Small intestine (tissue), 7 donors: Measurements from ENCODE around the gene LHPP. TPM values are rescaled to one million over a fixed set of nuclear protein-coding genes. Genes with fewer than 3 reads are reported as not detected.

ENCODE experiments used
- DNase-seq, 2 donors: peaks; one replicate each; pipeline versions ENCODE4 v3.0.0 to v3.0.0-alpha.2; 2013
- FAIRE-seq: peaks from 2 replicates; lab custom pipeline; 2012; peaks lifted over from hg19 to GRCh38; lab: Jason Lieb, UNC
- H3K27ac ChIP-seq, 3 donors: one replicate each; pipeline ENCODE4 v1.5.1; 2013; ENCODE audit warnings: low read length in 2 of 3, mild to moderate bottlenecking in 2 of 3, control low read depth in 1 of 3, inconsistent platforms in 1 of 3, low read depth in 1 of 3, moderate library complexity in 1 of 3
- H3K27me3 ChIP-seq, 3 donors: one replicate each; pipeline ENCODE4 v1.6.1; 2013; ENCODE audit warnings: low read length in 3 of 3, inconsistent platforms in 1 of 3; ENCODE audit not compliant: control insufficient read depth in 3 of 3, insufficient read depth in 3 of 3
- H3K36me3 ChIP-seq, 3 donors: one replicate each; pipeline ENCODE4 v1.6.1; 2013; ENCODE audit warnings: low read length in 3 of 3, inconsistent platforms in 1 of 3, low read depth in 1 of 3, mild to moderate bottlenecking in 1 of 3, moderate library complexity in 1 of 3; ENCODE audit not compliant: control insufficient read depth in 3 of 3, insufficient read depth in 2 of 3
- H3K4me1 ChIP-seq, 3 donors: one replicate each; pipeline ENCODE4 v1.6.1; 2013; ENCODE audit warnings: low read length in 2 of 3, inconsistent platforms in 1 of 3, low read depth in 1 of 3, mild to moderate bottlenecking in 1 of 3, moderate library complexity in 1 of 3; ENCODE audit not compliant: control insufficient read depth in 3 of 3, insufficient read depth in 2 of 3
- H3K4me3 ChIP-seq, 3 donors: one replicate each; pipeline ENCODE4 v1.5.1; 2013; ENCODE audit warnings: low read length in 3 of 3, control low read depth in 1 of 3, inconsistent platforms in 1 of 3, low read depth in 1 of 3, mild to moderate bottlenecking in 1 of 3, moderate library complexity in 1 of 3
- H3K9me3 ChIP-seq, 2 donors: one replicate each; pipeline ENCODE4 v1.6.1; 2013; ENCODE audit warnings: low read depth in 1 of 2, low read length in 1 of 2; ENCODE audit not compliant: control insufficient read depth in 2 of 2, insufficient read depth in 1 of 2
- WGBS, 3 donors: extraction: QIAGEN DNeasy Blood & Tissue Kit; methylation state at CpG; one replicate each; pipeline ENCODE4 v1.1.7; 2013; 5-methylcytosine and 5-hydroxymethylcytosine counted together
- polyA plus RNA-seq, 4 donors: library from polyadenylated mRNA; stranded (reverse) in 3 of 4; unstranded in 1 of 4; fragments of 200-250 nt in 3 of 4; fragments of 120-200 nt in 1 of 4; gene quantifications; one replicate each; pipeline versions ENCODE4 v1.2.1 to v1.2.3, GENCODE V29; 2013
- donor health status: healthy with polysubstance abuse.
- donor health status: control.
- donor health status: control.
- donor health status: Bipolar disorder and iron deficiency.
- donor health status: healthy.

LHPP gene
- polyA plus RNA-seq, 4 donors: 17.2 to 47.7 (median 35.0) TPM

DNA sequence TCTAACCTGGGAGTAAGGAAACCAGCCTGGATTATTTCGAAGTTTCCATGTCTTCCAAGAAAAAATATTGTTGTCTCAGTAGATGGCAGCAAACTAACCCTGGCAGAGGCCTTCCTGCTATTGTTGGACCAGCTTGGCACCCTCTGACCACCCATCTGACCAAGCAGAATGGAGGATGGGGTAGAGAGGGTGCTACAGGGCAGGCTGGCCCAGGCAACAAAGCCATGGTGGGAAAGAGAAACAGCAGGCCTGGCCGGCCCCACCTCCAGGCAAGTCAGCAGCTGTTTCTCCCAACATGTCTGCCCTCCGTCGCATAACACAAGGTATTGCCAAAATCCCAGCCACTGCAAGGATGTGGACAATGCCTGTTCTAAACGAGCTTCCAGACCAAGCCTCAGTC is 187.6 kb downstream of the LHPP start:
- Histone ChIP-seq H3K27me3 (no peaks in the 10 kb centered on the region), H3K9me3 (no peaks in the 10 kb centered on the region), H3K4me3 (no peak overlapping the region), H3K4me1 (peaks cover 25 to 81% (median 45%) of the 10 kb centered on the region in 3 donors), H3K27ac (peak overlapping the region; percentile 59 to 85 (median 79)), H3K36me3 (peaks cover 0 to 87% (median 0%) of the 10 kb centered on the region in 3 donors)
- WGBS, 3 donors: 37 to 54% (median 43%) methylated on average over 5 of the region's 5 CpGs
- DNase-seq (no peak), FAIRE-seq (no peak)

DNA sequence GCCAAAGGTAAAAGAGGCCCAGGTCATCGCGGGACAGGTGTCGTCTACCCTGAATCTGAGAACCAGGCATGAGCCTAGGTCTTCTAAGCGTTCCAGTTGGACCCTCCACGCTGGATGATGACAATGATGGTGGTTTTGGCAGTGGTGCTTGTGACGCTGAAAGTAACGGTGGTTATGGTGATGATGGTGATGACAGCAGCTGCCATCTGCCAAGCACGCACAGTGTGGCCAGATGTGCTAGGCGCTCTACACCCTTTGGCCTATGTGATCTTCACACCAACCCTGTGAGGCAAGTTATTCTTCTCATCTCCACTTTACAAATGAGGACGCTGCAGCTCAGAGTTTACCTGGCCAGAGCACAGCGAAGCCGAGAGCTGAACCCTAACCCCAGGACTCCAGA is 188.6 kb downstream of the LHPP start:
- DNase-seq (no peak), FAIRE-seq (no peak)
- Histone ChIP-seq H3K36me3 (peaks cover 0 to 90% (median 0%) of the 10 kb centered on the region in 3 donors), H3K4me3 (no peak overlapping the region), H3K9me3 (no peaks in the 10 kb centered on the region), H3K4me1 (peaks cover 25 to 81% (median 45%) of the 10 kb centered on the region in 3 donors), H3K27ac (peak overlapping the region; percentile 55 to 81 (median 59)), H3K27me3 (no peaks in the 10 kb centered on the region)
- 68 to 85% (median 74%) methylated on average over 12 of the region's 12 CpGs for WGBS, 3 donors

DNA sequence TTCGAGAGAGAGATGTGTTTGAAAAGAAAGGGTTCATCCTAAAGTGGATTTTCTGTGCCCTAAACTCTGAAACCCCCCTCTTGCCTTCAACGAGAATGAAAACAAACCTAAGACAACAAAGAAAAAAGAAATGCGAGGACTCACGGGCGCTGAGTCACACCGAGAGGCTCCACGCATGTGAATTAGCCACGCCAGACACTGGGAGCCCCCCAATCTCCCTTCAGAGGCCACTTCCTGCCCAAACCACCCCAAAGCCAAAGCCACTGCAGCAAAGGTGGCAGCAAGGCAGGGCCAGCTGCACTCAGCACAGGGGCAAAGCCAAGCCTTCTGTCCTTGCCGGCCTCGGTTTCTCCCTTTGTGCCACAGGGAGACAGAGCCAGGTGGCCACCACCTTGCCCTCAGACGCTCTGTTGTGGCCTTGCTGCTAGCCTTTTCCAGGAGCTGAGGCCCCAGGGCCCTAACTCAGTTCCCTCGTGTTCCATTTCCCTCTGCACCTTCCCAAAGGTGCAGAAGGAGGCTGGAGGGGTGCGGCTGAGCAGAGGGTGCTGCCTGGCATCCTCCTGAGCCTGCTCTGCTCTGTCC is 189.3 kb downstream of the LHPP start:
- DNase-seq (peak in 1 of 2 donors; percentile 56), FAIRE-seq (no peak)
- peak overlapping the region; percentile 55 to 81 (median 59) for H3K27ac ChIP-seq
- H3K27me3 ChIP-seq: no peaks in the 10 kb centered on the region
- peaks cover 25 to 75% (median 45%) of the 10 kb centered on the region in 3 donors for H3K4me1 ChIP-seq
- no peaks in the 10 kb centered on the region for H3K9me3 ChIP-seq
- 68 to 83% (median 73%) methylated on average over 13 of the region's 13 CpGs for WGBS, 3 donors
- H3K36me3 ChIP-seq: peaks cover 0 to 90% (median 0%) of the 10 kb centered on the region in 3 donors
- no peak overlapping the region for H3K4me3 ChIP-seq

DNA sequence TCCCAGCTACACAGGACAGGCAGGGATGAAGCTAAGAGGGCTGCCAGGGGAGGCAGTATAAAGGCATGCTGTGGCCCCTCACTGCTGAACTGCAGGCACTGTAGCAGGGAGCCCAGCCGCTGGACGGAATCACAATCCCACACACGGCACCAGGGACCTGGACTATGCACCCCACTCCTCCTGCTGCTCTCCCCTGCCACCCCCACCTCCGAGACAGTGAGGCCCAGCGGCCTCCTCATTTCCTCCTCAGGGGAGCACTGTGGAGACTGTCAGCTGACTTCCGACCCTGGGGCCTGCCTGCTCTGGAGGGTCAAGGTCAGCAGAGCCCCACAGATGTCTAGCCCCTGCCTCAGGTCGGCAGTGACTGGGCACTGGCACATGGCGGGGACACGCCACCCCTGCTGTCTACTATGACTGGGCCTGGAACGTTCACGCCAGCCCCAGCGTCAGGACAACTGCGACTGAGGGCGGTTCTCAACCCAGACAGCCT is 189.8 kb downstream of the LHPP start:
- 61 to 74% (median 70%) methylated on average over 14 of the region's 14 CpGs for WGBS, 3 donors
- Histone ChIP-seq H3K4me3 (no peak overlapping the region), H3K27me3 (no peaks in the 10 kb centered on the region), H3K36me3 (peaks cover 0 to 90% (median 2%) of the 10 kb centered on the region in 3 donors), H3K9me3 (no peaks in the 10 kb centered on the region), H3K27ac (peak overlapping the region; percentile 35 to 81 (median 59)), H3K4me1 (peaks cover 25 to 70% (median 45%) of the 10 kb centered on the region in 3 donors)
- FAIRE-seq (no peak), DNase-seq (peak in 1 of 2 donors; percentile 73)

DNA sequence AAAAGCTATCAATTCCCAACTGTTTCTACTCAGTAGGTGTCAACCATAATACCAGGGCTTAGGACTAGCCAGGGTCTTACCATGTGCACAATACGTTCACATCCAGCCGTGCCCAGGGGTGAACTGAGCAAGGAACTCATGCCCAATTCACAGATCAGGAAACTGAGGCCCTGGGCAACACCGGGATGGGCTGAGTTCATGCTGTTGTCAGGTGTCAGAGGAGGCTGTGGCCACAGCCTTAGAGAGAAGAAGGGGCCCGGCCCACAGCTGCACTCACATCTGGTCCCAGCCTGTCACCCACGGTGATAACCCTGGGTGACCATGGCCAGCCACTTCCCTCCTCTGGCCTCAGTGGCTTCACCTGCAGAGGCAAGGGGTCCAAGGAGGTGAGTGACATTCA is 190.6 kb downstream of the LHPP start:
- Histone ChIP-seq H3K4me1 (peaks cover 19 to 62% (median 39%) of the 10 kb centered on the region in 3 donors), H3K36me3 (peaks cover 0 to 85% (median 2%) of the 10 kb centered on the region in 3 donors), H3K27me3 (no peaks in the 10 kb centered on the region), H3K9me3 (no peaks in the 10 kb centered on the region), H3K27ac (peak overlapping the region in 2 of 3 donors; percentile 59 to 81), H3K4me3 (no peak overlapping the region)
- WGBS, 3 donors: 84 to 89% (median 88%) methylated on average over 5 of the region's 5 CpGs
- no peak for DNase-seq
- no peak for FAIRE-seq

DNA sequence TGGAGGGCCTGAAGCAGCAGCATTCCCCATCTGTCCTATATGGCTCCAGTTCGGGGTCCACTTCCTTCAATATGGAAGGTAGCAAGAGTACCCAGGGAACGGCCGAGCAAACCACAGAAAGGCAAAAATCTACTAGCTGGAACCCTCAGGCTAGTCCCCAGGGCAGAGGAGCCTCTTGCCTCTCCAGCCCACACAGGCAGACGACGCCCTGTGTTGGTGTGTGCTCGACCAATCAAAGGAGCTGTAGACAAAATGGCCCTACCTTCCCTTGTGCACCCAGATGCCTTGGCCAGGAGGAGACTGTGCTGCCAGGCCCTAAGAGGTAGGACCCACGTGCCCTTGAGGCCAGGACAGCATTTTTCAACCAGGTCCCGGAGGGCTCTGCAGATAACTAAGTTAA is 191.1 kb downstream of the LHPP start:
- peak overlapping the region in 1 of 3 donors; percentile 81 for H3K27ac ChIP-seq
- DNase-seq (no peak), FAIRE-seq (no peak)

DNA sequence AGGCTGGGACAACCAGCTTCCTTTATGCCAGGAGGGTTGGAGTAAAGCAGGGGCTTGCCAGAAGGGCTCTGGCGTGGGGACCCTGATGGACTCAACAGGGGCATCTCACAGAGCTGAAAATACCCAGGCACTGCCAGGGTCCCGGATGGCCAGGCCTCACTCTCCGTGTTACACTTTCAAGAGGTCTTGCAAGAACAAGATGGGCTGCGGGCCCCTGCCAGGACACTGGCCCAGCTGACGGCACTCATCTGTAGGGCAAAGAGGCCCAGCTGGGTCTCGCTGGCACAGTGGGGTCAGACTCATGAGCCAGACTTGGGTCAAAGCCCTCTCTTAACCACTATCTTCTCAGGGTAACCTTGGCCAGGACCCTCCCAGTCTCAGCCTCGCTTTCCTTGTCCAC is 191.7 kb downstream of the LHPP start:
- Histone ChIP-seq H3K27ac (peak overlapping the region in 2 of 3 donors; percentile 12 to 81), H3K4me3 (no peak overlapping the region), H3K27me3 (no peaks in the 10 kb centered on the region), H3K4me1 (peaks cover 11 to 51% (median 33%) of the 10 kb centered on the region in 3 donors), H3K9me3 (no peaks in the 10 kb centered on the region), H3K36me3 (peaks cover 0 to 81% (median 2%) of the 10 kb centered on the region in 3 donors)
- FAIRE-seq (no peak), DNase-seq (no peak)
- WGBS, 3 donors: 80 to 83% (median 81%) methylated on average over 7 of the region's 7 CpGs

More for the DNA sequence above, 191.1 kb downstream of the LHPP start:
- Histone ChIP-seq H3K36me3 (peaks cover 0 to 81% (median 2%) of the 10 kb centered on the region in 3 donors), H3K27me3 (no peaks in the 10 kb centered on the region), H3K9me3 (no peaks in the 10 kb centered on the region), H3K4me1 (peaks cover 15 to 57% (median 35%) of the 10 kb centered on the region in 3 donors), H3K4me3 (no peak overlapping the region)
- 74 to 85% (median 75%) methylated on average over 8 of the region's 8 CpGs for WGBS, 3 donors

DNA sequence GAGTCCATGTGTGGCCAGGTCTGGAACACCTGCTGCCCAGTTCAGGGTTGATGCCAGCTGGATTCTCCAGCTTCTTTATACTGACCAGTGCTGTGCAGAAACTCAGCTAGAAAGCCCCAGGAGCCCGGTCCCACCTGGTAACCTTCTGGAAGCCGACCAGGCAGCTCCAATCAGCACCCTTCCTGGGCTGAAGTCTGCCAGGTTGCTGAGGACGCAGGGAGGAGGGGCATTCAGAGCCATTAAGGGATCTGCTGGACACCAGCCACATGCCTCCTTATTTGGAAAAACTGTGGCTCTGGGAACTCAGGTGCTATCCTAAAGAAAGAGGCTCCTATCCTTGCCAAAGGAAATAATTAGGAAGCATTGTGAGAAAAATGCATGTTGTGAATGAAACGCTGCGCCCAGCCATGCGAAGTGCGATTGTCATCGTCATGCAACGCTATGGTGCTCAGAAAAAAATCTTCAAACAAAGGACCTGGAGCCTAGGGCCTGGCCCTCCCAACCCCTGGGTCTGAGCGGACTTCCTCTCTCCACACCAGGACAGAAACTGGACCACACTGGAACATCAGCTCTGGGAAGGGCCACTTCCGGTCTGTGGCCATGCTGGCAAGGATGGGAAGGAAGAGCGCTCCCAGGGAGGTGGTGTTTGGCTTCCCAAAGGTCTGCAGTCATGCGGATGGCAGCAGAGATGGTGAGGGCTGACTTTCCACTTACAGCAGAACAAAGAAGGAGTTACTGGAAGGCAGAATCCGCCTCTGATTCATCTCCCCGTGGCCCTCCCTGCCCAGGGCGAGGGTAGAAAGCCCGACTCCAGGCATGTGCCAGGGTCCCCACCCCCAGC is 192.4 kb downstream of the LHPP start:
- peaks cover 9 to 44% (median 27%) of the 10 kb centered on the region in 3 donors for H3K4me1 ChIP-seq
- H3K27ac ChIP-seq: peak overlapping the region in 2 of 3 donors; percentile 27 to 40
- 70 to 76% (median 71%) methylated on average over 17 of the region's 17 CpGs for WGBS, 3 donors
- H3K4me3 ChIP-seq: no peak overlapping the region
- H3K27me3 ChIP-seq: no peaks in the 10 kb centered on the region
- DNase-seq (no peak), FAIRE-seq (no peak)
- H3K9me3 ChIP-seq: no peaks in the 10 kb centered on the region
- peaks cover 0 to 79% (median 2%) of the 10 kb centered on the region in 3 donors for H3K36me3 ChIP-seq
